ENCODE data around the gene CNIH3. TPM values are rescaled to one million over a fixed set of nuclear protein-coding genes. Genes with fewer than 3 reads are reported as not detected.
A peak's percentile ranks its signal among the peaks of the same experiment; 100 is the strongest.

CNIH3 gene
- total RNA-seq, 1 donor from 2014 or later = 2.5 TPM

DNA sequence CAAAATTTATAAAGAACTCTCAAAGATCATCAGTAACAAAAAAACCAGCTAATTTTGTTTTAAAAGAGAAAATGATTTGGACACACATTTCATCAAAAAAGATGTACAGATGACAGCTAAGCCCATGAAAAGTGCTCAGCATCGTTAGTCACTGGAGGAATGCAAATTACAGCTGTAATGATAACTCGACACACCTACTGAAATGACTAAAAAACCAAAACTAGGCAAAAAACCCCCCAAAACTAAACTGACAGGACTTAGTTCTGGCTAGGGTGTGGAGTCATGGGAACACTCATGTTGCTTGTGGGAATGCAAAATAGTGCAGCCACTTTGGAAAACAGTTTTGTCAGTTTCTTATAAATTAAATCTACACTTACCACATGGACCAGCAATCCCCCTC is 59.5 kb downstream of the CNIH3 start:
- no peaks in the 10 kb centered on the region for H3K36me3 Mint-ChIP-seq
- TF ChIP-seq, protein P1, sequence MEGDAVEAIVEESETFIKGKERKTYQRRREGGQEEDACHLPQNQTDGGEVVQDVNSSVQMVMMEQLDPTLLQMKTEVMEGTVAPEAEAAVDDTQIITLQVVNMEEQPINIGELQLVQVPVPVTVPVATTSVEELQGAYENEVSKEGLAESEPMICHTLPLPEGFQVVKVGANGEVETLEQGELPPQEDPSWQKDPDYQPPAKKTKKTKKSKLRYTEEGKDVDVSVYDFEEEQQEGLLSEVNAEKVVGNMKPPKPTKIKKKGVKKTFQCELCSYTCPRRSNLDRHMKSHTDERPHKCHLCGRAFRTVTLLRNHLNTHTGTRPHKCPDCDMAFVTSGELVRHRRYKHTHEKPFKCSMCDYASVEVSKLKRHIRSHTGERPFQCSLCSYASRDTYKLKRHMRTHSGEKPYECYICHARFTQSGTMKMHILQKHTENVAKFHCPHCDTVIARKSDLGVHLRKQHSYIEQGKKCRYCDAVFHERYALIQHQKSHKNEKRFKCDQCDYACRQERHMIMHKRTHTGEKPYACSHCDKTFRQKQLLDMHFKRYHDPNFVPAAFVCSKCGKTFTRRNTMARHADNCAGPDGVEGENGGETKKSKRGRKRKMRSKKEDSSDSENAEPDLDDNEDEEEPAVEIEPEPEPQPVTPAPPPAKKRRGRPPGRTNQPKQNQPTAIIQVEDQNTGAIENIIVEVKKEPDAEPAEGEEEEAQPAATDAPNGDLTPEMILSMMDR (IDR thresholded peaks at IDR 0.05) = no peak
- no peak for TF ChIP-seq EZH2phosphoT487 (IDR thresholded peaks at IDR 0.05)
- TF ChIP-seq EZH2 (IDR thresholded peaks at IDR 0.05) = no peak
- Histone ChIP-seq H2AFZ (replicated peaks) (no peak overlapping the region), H3K27me3 (no peaks in the 10 kb centered on the region), H3K9ac (no peak overlapping the region), H3F3A (ENCODE audit: low read depth) (no peaks in the 10 kb centered on the region), H3K27ac (no peak overlapping the region), H3K79me2 (ENCODE audit: low read depth) (no peaks in the 10 kb centered on the region), H3K9me3 (ENCODE audit: low read depth) (no peaks in the 10 kb centered on the region), H3K4me2 (no peak overlapping the region), H4K20me1 (ENCODE audit: low read depth) (no peaks in the 10 kb centered on the region), H3K4me1 (peaks cover 7% of the 10 kb centered on the region), H3K36me3 (no peaks in the 10 kb centered on the region), H3K4me3 (no peak overlapping the region)
- peaks cover 19% of the 10 kb centered on the region for H3K4me1 Mint-ChIP-seq
- no peak overlapping the region for H3K4me3 Mint-ChIP-seq
- H3K9me3 Mint-ChIP-seq = no peaks in the 10 kb centered on the region
- no peak for DNase-seq (ENCODE audit: low spot score)
- peaks cover 3% of the 10 kb centered on the region for H3K27me3 Mint-ChIP-seq (ENCODE audit: insufficient read depth, low read depth)
- H3K27ac Mint-ChIP-seq = no peak overlapping the region

DNA sequence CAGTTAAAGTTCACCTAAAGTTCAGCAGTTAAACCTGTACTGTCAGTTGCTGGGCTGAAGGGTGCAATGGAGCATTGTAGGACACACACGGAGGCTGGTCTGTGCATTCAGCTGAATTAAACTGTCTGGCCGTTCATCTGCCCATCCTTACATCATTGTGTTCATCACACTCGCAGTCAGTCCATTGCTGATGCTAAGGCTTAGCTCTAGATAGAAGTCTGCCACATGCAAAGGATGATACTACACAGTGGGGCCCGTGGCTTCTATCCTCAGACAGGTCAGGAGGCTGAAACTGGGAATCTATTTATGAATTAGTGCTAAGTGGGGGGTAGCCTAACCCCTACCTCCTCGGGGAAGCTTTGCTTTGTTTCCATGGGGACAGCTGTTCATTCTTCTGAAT is 60.4 kb downstream of the CNIH3 start:
- Mint-ChIP-seq H3K4me3 (no peak overlapping the region), H3K9me3 (no peaks in the 10 kb centered on the region), H3K27ac (no peak overlapping the region), H3K27me3 (ENCODE audit: insufficient read depth, low read depth) (peaks cover 4% of the 10 kb centered on the region), H3K4me1 (peaks cover 20% of the 10 kb centered on the region), H3K36me3 (no peaks in the 10 kb centered on the region)
- no peaks in the 10 kb centered on the region for H3K36me3 ChIP-seq
- DNase-seq (ENCODE audit: low spot score) = no peak
- no peak overlapping the region for H3K4me2 ChIP-seq
- H3K4me1 ChIP-seq = peaks cover 8% of the 10 kb centered on the region
- H3K4me3 ChIP-seq = no peak overlapping the region
- TF ChIP-seq EZH2phosphoT487 (IDR thresholded peaks at IDR 0.05) (no peak), EZH2 (IDR thresholded peaks at IDR 0.05) (no peak)
- TF ChIP-seq, protein P1 (IDR thresholded peaks at IDR 0.05) = no peak
- no peak overlapping the region for H3K27ac ChIP-seq
- no peak overlapping the region for H3K9ac ChIP-seq
- H2AFZ ChIP-seq (replicated peaks) = no peak overlapping the region
- H3K27me3 ChIP-seq = no peaks in the 10 kb centered on the region
- no peaks in the 10 kb centered on the region for H3F3A ChIP-seq (ENCODE audit: low read depth)
- no peaks in the 10 kb centered on the region for H3K9me3 ChIP-seq (ENCODE audit: low read depth)
- H3K79me2 ChIP-seq (ENCODE audit: low read depth) = no peaks in the 10 kb centered on the region
- no peaks in the 10 kb centered on the region for H4K20me1 ChIP-seq (ENCODE audit: low read depth)

DNA sequence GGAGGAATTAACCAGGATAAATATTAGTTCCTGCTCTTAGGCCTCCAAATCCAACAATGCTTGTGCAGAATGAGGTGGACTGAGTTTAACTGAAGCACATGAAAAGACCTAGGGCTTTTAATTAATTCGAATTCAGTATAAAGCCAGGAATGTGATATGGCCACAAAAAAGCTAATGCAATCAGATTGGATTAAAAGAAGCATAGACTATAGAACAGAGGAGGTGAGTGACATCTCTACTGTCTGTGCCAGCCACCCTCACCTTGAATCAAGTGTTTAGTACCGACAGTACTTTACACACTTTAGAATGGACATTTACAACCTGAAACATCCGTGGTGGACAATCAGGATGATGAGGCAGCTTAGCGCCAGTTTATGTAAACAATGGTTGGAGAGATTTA is 62.1 kb downstream of the CNIH3 start:
- DNase-seq (ENCODE audit: low spot score) = peak; percentile 16
- no peak overlapping the region for H3K4me2 ChIP-seq
- no peaks in the 10 kb centered on the region for H3K36me3 ChIP-seq
- H3K4me1 ChIP-seq = peaks cover 19% of the 10 kb centered on the region
- Mint-ChIP-seq H3K9me3 (no peaks in the 10 kb centered on the region), H3K27me3 (ENCODE audit: insufficient read depth, low read depth) (peaks cover 6% of the 10 kb centered on the region), H3K4me3 (no peak overlapping the region), H3K36me3 (no peaks in the 10 kb centered on the region), H3K27ac (no peak overlapping the region), H3K4me1 (peaks cover 25% of the 10 kb centered on the region)
- TF ChIP-seq, protein P1 (IDR thresholded peaks at IDR 0.05) = no peak
- H3K9me3 ChIP-seq (ENCODE audit: low read depth) = no peaks in the 10 kb centered on the region
- H3K27me3 ChIP-seq = no peaks in the 10 kb centered on the region
- H3K27ac ChIP-seq = no peak overlapping the region
- no peaks in the 10 kb centered on the region for H3K79me2 ChIP-seq (ENCODE audit: low read depth)
- no peaks in the 10 kb centered on the region for H4K20me1 ChIP-seq (ENCODE audit: low read depth)
- no peak overlapping the region for H3K4me3 ChIP-seq
- H3F3A ChIP-seq (ENCODE audit: low read depth) = peaks cover 6% of the 10 kb centered on the region
- no peak overlapping the region for H2AFZ ChIP-seq (replicated peaks)
- H3K9ac ChIP-seq = no peak overlapping the region

DNA sequence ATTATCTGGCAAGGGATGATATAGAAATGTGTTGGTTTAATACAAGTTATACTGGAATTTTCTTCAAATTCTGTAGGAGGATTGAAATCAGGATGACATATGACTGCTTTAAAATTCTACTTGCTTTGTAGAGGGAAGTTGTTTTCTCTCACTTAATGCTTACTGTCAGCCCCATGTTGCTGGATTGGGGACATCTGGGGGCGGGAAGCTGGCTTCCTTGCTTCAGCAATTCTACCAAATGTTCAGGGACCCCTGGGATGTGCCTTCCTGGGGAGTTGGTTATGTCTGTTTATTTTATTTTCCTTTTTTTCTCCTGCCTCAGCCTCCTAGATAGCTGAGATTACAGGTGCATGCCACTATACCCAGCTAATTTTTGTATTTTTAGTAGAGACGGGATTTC is 63.5 kb downstream of the CNIH3 start:
- H3K4me1 Mint-ChIP-seq = peaks cover 30% of the 10 kb centered on the region
- H2AFZ ChIP-seq (replicated peaks) = no peak overlapping the region
- TF ChIP-seq, protein P1 (IDR thresholded peaks at IDR 0.05) = no peak
- TF ChIP-seq EZH2 (IDR thresholded peaks at IDR 0.05) (no peak), EZH2phosphoT487 (IDR thresholded peaks at IDR 0.05) (no peak)
- H3K4me1 ChIP-seq = peaks cover 19% of the 10 kb centered on the region
- H3K27ac Mint-ChIP-seq = no peak overlapping the region
- no peaks in the 10 kb centered on the region for H4K20me1 ChIP-seq (ENCODE audit: low read depth)
- H3F3A ChIP-seq (ENCODE audit: low read depth) = peaks cover 6% of the 10 kb centered on the region
- no peak overlapping the region for H3K4me3 Mint-ChIP-seq
- no peaks in the 10 kb centered on the region for H3K27me3 ChIP-seq
- no peaks in the 10 kb centered on the region for H3K79me2 ChIP-seq (ENCODE audit: low read depth)
- H3K9me3 ChIP-seq (ENCODE audit: low read depth) = no peaks in the 10 kb centered on the region
- H3K9me3 Mint-ChIP-seq = no peaks in the 10 kb centered on the region
- H3K4me3 ChIP-seq = no peak overlapping the region
- H3K27me3 Mint-ChIP-seq (ENCODE audit: insufficient read depth, low read depth) = peaks cover 6% of the 10 kb centered on the region
- H3K36me3 Mint-ChIP-seq = no peaks in the 10 kb centered on the region
- DNase-seq (ENCODE audit: low spot score) = no peak
- H3K4me2 ChIP-seq = no peak overlapping the region
- no peak overlapping the region for H3K9ac ChIP-seq
- no peak overlapping the region for H3K27ac ChIP-seq
- H3K36me3 ChIP-seq = no peaks in the 10 kb centered on the region
